ENCODE results near the gene TPPP2. TPM values are rescaled to one million over a fixed set of nuclear protein-coding genes. Genes with fewer than 3 reads are reported as not detected.
"Not testable (repeated sequence)": the region's sequence is repeated elsewhere in the genome, so short reads cannot be mapped to it uniquely, and the experiment has no call there.

The TPPP2 gene
- not detected in 2 replicates for total RNA-seq (2014; rRNA removed; shearing (Covaris generic))

DNA sequence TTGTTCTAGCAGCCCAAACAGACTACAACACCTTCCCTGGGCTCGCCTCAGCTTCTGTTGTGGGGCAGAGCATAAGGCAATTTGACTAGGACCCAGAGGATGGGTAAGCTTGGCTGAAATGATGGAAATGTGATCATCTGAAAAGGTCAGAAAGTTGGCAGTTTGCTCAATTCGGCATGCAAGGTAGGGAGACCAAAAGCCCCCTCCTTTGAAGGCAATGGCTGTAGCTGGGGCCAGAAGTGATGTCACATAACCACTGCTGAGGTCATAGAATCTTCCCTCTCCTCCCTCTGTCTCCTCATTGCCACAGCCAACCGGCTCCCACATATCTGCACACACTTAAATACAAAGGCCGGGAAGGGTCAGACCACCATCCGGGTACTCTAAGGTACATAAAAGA lies at the start of gene TPPP2:
Gene TPPP2, plus strand, starts transcription at position 301 of the 400 bp plus-strand sequence. CDS start 365 bp downstream, outside the sequence.
- no peak for DNase-seq (ENCODE audit: low spot score)

DNA sequence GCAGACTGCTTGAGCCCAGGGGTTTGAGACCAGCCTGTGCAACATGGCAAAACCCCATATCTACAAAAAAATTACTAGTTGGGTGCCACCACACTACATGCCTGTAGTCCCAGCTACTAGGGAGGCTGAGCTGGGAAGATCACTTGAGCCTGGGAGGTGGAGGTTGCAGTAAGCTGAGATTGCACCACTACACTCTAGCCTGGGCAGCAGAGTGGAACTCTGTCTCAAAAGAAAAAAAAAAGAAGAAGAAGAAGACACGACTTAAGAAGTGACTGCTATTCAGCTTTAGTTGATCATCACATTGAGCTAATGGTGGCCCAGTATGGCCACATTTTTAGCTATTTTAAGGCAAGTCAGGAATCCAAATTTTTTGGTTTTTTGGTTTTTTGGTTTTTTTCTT lies 49.1 kb upstream of the TPPP2 start:
- DNase-seq (ENCODE audit: low spot score) = no peak

DNA sequence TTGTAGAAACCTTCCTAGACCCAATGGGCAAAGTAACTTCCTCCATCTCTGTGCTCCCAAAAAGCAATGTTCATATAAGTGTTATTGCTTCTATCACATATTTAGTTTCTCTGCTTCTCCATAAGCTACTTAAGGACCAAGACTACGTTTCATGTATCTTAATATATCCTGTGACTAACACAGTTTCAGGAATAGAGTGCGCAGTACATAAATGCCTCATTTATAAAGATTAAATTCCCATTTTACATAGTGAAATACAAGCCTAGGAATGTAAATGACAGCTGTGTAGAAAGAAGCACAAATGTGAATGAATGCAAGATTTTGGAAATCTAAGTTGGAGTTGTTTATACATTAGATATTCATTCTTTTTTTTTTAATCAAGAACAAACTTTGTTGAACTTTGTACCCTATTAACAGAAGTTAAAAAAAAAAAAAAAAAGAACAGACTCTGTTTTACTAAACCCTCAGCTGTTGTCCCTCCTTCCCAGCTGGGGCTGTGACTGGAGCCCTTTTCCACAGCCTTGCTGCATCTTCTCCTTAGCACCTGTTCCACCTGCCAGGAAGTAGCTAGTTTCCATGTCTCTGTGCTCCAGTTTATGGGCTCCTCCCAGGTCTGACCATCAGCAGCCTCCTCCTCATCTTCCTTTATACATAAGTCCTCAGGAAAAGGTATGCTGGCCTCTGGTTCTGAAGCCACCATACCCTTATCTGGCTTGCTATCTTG lies 47.2 kb upstream of the TPPP2 start:
- DNase-seq (ENCODE audit: low spot score) = no peak

DNA sequence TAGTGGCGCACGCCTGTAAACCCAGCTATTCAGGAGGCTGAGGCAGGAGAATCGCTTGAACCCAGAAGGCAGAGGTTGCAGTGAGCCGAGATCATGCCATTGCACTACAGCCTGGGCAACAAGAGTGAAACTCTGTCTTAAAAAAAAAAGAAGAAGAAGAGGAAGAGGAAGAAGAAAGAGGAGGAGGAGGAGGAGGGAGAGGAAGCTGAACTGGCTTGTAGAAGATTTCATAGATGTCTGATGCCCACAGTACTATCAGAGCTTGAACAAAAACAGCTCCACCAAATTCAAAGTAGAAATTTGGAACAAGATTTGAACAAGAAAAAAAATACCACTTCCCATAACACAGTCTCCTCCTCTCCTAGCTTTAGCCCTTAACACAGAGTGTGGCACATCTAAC lies 44.4 kb upstream of the TPPP2 start:
- not testable (repeated sequence) for DNase-seq (ENCODE audit: low spot score)

DNA sequence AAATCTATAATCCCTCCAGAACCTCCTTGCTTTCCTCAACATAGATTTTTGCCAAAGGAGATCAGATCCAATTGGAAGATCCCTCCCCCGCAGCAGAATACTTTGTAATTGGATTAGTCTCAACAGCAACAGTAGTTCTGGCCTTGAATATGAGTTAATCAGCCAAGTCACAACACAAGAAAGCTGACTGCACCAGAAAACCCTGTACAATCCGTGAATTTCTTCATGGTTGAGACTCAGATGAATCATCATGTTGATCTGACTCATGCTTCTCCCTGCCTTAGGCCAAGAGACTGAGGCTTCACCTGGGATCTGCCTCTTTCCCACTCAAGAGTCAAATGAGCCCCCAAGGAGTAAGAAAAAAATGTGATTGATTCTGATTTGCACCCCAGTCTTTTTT lies 43.2 kb upstream of the TPPP2 start:
- DNase-seq (ENCODE audit: low spot score) = no peak

DNA sequence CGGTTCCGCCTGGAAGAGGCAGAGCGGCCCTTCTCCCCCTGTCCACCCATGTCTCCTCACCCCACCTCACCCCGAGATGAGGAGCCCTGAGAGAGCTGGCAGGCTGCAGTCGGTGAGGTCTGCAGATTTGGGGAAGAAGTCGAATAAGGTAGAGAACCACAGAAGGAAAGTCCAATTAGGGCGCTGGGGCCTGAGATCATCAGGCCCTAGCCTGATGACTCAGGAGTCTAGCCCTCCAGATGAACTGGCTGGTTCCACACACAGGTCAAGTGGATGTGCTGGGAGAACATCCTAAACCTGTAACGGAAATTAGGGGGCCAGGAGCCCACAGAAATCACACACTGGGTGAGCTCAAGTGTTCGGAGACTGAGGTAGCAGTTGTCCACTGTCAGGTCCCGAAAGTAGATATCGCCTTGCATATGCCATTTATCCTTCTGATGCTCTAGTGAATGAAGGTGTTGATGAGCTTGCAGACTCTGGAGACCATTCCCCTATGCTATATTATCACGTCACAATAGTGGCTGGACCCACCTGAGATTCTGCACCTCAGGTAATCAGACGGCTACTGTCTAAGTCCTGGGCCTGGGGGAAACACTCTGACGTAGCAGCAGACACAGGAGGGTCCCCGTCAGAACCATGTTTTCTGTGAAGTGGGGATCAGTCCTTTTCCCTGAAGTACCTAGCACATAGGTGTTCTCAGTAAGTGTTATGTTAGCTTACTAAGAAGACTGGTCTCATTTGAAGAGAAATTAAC lies 41.1 kb upstream of the TPPP2 start:
- no peak for DNase-seq (ENCODE audit: low spot score)

DNA sequence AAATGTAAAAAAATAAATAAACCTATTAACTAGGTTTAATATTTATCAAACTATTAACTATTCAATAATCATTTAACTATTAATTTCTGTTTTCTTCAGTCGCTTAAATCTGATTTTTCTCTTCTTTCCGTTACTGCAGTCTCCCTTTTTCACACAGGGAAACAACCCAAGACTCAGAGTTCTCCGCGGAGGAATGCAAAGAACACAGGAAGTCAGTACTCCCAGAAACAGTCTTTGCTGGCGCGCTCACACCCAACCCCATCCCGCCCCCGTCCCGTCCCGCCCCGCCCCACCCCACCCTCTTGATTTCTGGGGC lies 40.6 kb upstream of the TPPP2 start:
- no peak for DNase-seq (ENCODE audit: low spot score)

DNA sequence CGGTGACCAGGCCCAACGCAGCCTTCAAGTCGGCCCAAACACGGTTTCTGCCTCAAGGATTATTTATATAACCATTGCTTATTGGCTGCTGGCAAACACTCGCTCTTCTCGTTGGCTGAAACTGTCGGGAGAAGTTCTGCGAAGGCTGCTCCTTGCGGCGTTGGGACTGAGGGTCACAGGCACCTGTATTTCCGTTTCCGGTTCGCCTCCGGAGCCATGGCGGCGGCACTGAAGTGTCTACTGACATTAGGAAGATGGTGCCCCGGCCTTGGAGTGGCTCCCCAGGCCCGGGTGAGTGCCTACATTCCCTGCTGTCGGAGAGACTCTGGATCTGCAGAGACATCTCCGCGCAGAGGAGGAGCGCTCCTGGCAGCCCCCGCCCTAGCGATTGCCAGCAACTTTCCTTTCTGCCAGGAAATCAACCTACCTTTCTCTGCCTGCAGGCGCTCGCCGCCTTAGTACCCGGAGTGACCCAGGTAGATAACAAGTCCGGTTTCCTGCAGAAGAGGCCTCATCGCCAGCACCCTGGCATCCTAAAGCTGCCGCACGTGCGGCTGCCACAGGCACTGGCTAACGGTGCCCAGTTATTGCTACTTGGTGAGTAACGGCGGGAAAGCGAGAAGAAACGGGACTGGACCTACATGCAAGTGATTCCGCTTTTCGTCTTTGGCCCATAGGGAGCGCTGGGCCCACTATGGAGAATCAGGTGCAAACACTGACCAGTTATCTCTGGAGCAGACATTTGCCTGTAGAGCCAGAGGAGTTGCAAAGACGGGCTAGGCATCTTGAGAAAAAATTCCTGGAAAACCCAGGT lies 40.0 kb upstream of the TPPP2 start, which contains the start of gene METTL17:
Gene METTL17, plus strand, starts transcription at position 194 of the 814 bp plus-strand sequence. Its CDS starts 23 bp downstream, at position 217.
- peak; percentile 87 for DNase-seq (ENCODE audit: low spot score)

DNA sequence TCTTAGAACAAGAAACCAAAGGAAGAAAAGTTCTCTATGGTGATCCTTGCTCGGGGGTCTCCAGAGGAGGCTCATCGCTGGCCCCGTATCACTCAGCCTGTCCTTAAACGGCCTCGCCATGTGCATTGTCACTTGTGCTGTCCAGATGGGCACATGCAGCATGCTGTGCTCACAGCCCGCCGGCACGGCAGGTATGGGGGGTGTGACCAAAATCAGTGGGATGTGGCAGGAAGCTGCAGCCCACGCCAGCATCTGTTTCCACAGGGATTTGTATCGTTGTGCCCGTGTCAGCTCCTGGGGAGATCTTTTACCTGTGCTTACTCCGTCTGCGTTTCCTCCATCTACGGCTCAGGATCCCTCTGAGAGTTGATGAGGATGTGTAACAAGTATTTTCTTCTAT lies 33.5 kb upstream of the TPPP2 start:
- DNase-seq (ENCODE audit: low spot score) = no peak

DNA sequence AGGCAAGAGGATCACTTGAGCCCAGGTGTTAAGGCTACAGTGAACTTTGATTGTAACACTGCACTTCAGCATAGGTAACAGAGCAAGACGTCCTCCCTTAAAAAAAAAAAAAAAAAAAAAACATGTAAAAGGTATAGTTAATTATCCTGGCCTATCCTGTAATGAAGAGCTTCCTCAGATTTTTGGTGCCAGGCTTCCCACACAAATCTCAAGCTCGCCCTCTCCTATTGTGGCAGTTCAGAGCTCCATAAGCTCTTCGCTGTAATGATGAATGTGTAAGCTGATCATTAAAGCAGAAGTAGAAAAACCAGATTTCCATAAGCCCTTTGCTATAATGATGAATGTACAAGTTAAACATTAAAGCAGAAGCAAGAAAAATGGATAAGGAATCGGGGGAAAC lies 32.9 kb upstream of the TPPP2 start:
- no peak for DNase-seq (ENCODE audit: low spot score)

DNA sequence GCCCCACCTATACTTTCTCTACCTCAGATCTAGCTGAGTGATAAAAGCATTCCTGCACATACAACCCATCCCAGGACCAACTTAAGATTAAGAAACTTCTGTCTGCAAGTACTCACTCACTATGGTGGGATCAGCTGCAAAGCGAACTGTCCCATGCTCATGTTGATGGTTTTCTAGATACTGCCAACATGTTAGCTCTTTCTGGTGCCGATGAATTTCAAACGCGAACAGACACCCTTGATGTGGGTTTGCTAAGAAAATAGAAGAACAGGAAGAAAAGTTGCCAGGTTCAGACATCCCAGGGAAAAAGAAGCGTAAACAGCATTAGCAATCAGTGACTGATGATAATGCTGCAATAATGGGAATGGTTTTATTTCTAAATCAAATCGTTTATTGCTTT lies 32.5 kb upstream of the TPPP2 start:
- no peak for DNase-seq (ENCODE audit: low spot score)

DNA sequence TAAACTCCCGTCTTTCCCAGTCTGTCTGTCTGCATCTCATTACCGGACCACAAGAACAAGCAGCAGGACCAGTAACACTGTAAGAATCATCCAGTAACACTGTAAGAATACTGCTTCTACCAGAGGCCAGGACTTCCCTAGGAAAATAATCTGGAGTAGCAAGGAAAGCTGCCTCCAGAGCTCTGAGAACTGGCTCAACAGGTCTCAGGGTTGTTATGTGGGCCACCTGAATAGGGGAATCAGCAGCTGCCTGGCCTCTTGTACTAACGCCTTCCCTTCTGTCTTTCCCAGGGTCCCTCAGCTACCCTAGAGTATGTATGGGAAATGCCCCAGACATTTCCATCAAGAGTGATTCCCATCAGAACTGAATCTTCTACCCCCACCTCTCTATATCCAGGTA lies 31.9 kb upstream of the TPPP2 start:
- DNase-seq (ENCODE audit: low spot score) = no peak

DNA sequence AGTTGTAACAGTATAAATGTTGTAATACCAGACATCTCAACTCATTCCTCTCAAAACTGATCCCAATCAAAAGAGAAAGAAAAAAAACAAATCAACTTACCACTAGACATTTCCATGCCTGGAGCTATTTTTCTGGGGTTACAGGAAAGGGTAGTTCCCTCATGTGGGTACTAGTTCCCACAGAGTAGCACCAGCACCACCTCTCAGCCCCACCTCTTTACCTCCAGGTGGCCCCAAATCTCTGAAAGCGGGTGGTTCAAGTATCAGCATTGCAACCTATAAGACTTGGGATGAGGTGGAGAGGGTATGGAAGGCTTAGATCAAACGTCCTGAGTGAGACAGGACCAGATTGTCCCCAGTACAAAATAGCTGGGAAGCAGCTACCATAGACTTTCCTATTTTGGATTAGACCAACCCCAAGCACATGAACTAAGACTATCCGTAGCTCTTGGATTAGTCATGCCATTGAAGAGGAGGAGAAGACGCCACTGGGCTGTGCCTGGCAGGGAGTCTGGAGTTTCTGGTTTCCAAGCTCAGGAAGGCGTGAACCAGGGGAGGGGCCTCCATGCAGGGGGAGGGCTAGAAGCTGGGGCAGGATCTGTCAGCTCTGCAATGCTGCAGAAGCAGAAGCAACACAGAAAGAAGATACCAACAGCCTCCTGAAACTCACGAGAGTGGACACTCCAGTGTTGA lies 31.2 kb upstream of the TPPP2 start, which contains the start of gene SLC39A2:
Gene SLC39A2, plus strand, starts transcription at position 620 of the 693 bp plus-strand sequence. CDS start 154 bp downstream, outside the sequence.
- DNase-seq (ENCODE audit: low spot score) = no peak

DNA sequence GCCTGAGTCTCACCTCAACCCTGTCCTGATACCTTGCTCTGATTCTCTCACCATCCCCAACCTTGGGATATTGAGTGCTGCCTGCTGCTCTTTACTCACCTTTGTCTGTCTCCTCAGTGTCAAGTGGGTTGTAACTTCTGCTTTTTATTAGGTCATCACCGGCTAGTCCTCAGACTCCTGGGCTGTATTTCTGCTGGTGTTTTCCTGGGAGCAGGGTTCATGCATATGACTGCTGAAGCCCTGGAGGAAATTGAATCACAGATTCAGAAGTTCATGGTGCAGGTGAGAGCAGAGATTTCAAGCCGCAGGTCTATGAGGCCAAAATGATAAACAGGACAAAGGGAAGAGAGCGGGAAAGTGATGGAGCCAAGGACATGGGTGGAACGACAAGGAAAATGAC lies 30.4 kb upstream of the TPPP2 start:
- DNase-seq (ENCODE audit: low spot score) = no peak

DNA sequence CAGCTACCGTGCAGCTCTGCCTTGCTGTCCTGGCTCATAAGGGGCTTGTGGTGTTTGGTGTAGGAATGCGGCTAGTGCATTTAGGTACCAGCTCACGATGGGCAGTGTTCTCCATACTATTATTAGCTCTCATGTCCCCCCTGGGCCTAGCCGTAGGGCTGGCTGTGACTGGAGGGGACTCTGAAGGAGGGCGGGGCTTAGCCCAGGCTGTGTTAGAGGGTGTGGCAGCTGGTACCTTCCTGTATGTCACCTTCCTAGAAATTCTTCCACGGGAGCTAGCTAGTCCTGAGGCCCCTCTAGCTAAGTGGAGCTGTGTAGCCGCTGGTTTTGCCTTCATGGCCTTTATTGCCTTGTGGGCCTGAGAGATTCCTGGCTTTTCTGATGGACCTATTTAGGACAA lies 28.8 kb upstream of the TPPP2 start:
- no peak for DNase-seq (ENCODE audit: low spot score)

DNA sequence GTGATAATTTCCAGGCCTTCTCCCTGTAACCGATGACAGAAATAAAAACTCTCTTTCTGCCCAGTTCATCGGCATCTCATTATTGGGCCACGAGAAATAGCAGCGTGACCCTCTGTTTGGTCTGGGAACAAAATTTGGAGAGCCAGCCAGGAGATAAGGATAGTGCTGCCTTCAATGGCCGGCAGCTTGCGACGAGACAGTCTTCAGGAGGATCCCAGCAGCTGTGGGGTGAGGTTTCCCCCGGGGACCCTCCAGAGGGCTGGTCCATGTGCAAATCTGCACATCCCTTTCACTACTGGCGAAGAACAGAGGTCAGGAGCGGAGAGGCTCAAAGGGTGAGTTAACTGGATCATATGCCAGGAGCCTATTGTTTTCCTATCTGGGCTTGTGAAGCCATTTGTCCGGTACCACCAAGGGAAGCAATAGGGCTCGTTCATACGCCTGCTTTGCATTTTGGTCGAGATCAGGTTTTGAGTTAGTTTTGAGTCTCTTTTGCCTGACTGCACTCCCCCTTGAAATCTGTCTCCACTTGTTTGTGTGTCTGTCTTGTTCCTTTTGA lies 26.1 kb upstream of the TPPP2 start:
- no peak for DNase-seq (ENCODE audit: low spot score)

DNA sequence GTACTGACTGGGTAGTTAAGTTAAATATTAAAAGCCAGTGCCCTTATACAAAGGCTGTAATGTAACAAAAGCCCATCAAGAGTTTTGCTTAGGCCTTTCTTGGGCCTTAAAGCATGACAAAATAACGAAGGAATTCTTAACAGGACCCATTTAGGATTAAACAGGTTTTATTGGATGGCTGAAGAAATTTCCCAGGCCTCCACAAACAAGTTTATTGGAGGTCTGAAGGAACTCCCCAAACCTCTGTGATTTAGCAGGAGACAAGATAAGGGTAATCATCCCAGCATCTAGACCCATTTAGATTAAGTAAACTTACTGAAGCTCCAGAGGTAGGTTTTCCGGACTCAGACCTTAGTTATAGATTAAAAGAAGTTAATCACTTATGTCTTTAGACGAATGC lies 20.3 kb upstream of the TPPP2 start:
- not testable (repeated sequence) for DNase-seq (ENCODE audit: low spot score)

DNA sequence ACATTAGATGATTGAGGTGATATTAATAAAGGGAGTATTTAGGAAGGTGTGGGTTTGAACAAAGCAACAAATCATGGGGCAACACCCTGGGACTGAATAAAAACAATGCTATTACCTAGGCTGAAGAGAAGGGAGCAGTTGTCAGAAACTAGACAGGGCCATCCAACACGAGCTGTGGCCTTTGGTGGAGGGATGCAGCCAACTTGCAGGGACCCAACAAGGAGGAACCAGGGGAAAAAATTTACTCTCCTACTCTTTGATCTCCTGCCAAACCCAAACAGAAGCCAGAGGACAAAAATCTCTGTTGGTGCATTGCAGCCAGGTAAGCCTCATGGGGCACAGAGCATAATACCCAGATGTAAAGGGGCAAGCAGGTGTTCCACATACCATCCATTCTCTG lies 18.9 kb upstream of the TPPP2 start:
- no peak for DNase-seq (ENCODE audit: low spot score)

DNA sequence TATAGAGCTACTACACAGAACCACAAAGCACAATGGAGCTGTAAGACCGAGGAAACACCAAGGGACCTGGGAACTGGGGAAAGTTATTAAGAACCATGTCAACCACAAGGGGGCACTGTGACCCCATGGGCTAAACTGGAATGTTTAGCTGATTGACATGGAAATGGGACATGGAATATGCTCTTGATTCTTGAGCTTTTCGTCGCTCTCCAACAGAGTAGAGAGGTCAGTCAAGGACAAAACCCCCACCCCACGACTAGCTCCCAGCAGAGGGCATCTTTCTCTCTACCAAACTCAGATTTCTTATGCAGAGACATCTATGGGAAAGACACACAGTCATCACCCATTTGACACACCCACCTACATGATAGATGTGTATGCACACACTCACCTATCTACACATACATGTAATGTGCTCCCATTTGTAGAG lies 15.2 kb upstream of the TPPP2 start:
- peak; percentile 91 for DNase-seq (ENCODE audit: low spot score)

DNA sequence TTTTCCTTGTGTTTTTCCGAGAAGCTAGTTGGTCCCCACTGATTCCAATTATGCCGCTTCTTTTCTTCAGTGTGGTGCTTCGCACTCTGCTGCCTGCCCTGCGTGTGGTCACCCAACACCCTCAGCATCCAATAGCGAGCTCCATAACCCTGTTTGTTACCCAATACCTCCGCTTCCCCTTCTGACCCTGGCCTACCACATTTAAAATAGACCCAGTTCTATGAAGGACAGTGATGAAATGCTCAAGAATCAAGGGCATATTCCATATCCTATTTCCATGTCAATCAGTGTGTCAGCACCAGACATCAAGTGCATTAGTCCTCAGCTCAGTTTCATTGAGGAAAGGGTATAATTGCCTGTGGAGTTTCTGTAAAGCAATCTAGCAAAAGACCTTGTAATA lies 14.7 kb upstream of the TPPP2 start:
- DNase-seq (ENCODE audit: low spot score) = no peak

Measured in HT-29 (cell line).